Chondrocyte (in vitro differentiated cells): Measurements from ENCODE around the gene SNX24. TPM values are rescaled to one million over a fixed set of nuclear protein-coding genes. Genes with fewer than 3 reads are reported as not detected.

Experiments used
- DNase-seq: peaks from one replicate; pipeline ENCODE4 v3.0.0; 2021; ENCODE audit warnings: mixed read lengths, low spot score
- H3K27ac Mint-ChIP-seq: one replicate; pipeline ENCODE4 v1.8.0; 2021; ENCODE audit warnings: mild to moderate bottlenecking, moderate library complexity, mixed read lengths; ENCODE audit not compliant: unreplicated experiment
- H3K27me3 Mint-ChIP-seq: 2 replicates; pipeline ENCODE4 v1.8.0; 2021; ENCODE audit warnings: low read depth, mixed read lengths
- H3K36me3 Mint-ChIP-seq: 2 replicates; pipeline ENCODE4 v1.8.0; 2021; ENCODE audit warnings: low read depth, mixed read lengths
- H3K4me1 Mint-ChIP-seq: 2 replicates; pipeline ENCODE4 v1.8.0; 2021; ENCODE audit warnings: low read depth, mild to moderate bottlenecking, mixed read lengths
- H3K4me3 Mint-ChIP-seq: one replicate; pipeline ENCODE4 v1.8.0; 2021; ENCODE audit warnings: mild to moderate bottlenecking, moderate library complexity, mixed read lengths; ENCODE audit not compliant: unreplicated experiment
- H3K9me3 Mint-ChIP-seq: 2 replicates; pipeline ENCODE4 v1.8.0; 2021; ENCODE audit warnings: low read depth, mixed read lengths
- total RNA-seq: library from RNA; stranded (reverse); gene quantifications from 3 replicates; pipeline ENCODE4 v1.2.1, GENCODE V29; 2021
- TF ChIP-seq, protein P1 (sequence below): fragments of 200-600 bp; sonication (generic); IDR thresholded peaks from 2 replicates; pipeline ENCODE4 v1.5.0; 2021; ENCODE audit warnings: antibody characterized with exemption, mild to moderate bottlenecking, moderate library complexity

The SNX24 gene
- total RNA-seq, 1 donor from 2014 or later: 14.3 TPM

DNA sequence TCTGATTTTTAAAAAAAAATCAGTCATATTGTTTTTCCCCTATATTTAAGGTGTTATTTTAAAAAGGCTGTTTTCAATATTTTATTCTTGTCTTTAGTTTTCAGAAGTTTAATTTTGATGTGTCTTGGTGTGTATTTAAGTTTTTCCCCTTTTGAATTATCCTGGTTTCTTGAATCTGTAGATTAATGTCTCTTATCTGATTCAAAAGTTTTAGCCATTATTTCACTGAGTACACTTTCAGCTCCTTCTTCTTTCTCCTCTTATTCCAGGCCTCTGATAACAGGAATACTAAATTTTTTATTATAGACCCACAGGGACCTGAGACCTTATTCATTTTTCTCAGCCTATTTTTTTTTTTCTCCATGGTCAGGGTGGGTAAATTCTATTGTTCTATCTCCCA lies 109.3 kb downstream of the SNX24 start:
- peaks cover 9% of the 10 kb centered on the region for H3K36me3 Mint-ChIP-seq
- no peak for DNase-seq
- H3K27me3 Mint-ChIP-seq: no peaks in the 10 kb centered on the region
- no peak overlapping the region for H3K27ac Mint-ChIP-seq
- peaks cover 4% of the 10 kb centered on the region for H3K4me1 Mint-ChIP-seq
- TF ChIP-seq, protein P1, sequence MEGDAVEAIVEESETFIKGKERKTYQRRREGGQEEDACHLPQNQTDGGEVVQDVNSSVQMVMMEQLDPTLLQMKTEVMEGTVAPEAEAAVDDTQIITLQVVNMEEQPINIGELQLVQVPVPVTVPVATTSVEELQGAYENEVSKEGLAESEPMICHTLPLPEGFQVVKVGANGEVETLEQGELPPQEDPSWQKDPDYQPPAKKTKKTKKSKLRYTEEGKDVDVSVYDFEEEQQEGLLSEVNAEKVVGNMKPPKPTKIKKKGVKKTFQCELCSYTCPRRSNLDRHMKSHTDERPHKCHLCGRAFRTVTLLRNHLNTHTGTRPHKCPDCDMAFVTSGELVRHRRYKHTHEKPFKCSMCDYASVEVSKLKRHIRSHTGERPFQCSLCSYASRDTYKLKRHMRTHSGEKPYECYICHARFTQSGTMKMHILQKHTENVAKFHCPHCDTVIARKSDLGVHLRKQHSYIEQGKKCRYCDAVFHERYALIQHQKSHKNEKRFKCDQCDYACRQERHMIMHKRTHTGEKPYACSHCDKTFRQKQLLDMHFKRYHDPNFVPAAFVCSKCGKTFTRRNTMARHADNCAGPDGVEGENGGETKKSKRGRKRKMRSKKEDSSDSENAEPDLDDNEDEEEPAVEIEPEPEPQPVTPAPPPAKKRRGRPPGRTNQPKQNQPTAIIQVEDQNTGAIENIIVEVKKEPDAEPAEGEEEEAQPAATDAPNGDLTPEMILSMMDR: no peak
- H3K4me3 Mint-ChIP-seq: no peak overlapping the region
- H3K9me3 Mint-ChIP-seq: no peaks in the 10 kb centered on the region

DNA sequence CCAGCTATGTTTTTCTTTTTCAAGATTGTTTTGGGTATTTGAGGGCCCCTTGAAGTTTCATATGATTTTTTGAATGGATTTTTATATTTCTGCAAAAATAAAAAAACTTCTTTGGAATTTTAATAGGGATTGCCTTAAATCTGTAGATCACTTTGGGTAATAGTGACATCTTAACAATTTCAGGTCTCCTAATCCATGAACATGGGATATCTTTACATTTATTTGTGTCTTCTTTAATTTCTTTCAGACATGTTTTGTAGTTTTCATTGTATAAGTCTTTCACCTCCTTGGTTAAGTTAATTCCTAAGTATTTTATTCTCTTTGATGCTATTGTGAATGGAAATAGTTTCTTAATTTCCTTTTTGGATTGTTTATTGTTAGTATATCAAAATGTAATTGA lies 112.0 kb downstream of the SNX24 start:
- Mint-ChIP-seq H3K4me1 (no peaks in the 10 kb centered on the region), H3K27me3 (no peaks in the 10 kb centered on the region), H3K4me3 (no peak overlapping the region), H3K27ac (no peak overlapping the region), H3K36me3 (peaks cover 9% of the 10 kb centered on the region), H3K9me3 (no peaks in the 10 kb centered on the region)
- TF ChIP-seq, protein P1: no peak
- DNase-seq: no peak

DNA sequence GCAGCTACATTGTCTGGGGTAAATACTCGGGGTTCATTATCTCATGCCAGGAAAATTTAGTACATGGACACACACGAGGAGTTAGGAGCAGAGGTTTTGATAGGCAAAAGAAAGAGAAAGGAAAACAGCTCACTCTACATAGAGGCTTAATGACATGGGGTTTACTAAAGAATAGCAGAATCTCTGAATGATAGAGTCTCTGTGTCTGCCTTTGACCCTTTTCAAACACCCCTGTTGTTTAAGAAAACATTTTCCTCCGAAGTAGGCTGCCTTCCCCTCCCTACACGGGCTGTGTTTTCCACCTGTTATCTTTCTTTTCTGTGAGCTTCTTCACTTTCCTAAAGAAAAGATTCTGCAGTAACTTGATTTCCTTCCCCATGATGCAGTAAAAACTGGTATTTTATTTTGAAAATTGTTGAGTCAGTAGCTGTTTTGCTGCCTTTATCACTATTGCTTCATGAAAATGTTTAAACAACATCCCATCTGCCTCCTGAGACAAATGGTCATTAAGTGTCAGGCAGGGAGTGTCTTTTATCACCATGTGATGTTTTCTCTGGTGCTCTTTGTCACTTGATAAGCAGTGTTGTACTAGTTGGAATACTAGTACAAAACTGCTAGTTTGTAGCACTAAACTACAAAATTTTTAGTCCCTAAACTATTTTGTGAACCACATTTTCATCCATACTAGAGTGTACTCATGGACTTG lies 114.5 kb downstream of the SNX24 start:
- Mint-ChIP-seq H3K4me1 (no peaks in the 10 kb centered on the region), H3K36me3 (peaks cover 9% of the 10 kb centered on the region), H3K27ac (no peak overlapping the region), H3K9me3 (no peaks in the 10 kb centered on the region), H3K4me3 (no peak overlapping the region), H3K27me3 (no peaks in the 10 kb centered on the region)
- TF ChIP-seq, protein P1: no peak
- no peak for DNase-seq

DNA sequence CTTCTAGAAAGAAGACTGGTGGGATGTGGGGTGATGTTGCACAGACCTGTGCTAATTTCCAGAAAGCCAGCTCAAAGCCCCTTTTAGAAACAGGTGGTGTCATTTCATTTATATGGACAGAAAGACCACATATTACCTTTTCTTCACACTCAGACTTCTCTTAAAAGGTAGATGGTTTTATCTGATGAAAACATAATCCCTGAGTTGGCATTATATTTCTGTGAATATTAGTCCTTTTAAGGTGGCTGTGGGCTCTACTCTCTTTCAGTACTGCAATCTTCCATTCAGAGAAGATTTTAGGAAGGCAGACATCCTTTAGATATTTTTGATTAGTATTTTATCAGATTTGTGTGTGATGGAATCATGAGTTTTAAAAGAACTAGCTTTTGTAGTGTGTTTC lies 117.9 kb downstream of the SNX24 start:
- Mint-ChIP-seq H3K27me3 (no peaks in the 10 kb centered on the region), H3K36me3 (no peaks in the 10 kb centered on the region), H3K27ac (no peak overlapping the region), H3K4me1 (peaks cover 9% of the 10 kb centered on the region), H3K9me3 (no peaks in the 10 kb centered on the region), H3K4me3 (no peak overlapping the region)
- TF ChIP-seq, protein P1: no peak
- DNase-seq: no peak

DNA sequence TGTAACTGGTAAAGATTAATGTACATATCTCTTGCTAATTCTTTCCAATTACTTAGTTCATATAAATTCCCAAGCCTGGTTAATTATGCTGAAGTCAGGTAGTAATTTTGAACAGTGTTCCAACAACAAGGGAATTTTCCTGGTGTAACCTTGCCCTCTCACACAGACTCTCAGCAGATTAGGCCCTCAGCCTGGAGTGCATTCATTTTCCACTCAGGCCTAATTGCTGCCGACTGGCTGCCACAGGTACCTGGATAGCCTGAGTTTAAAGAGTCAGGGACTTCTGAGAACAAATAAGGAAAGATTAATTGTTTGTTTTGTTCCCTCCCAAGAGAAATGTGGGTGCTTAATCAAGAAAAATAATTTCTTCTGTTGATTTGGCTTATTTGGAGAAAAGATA lies 119.7 kb downstream of the SNX24 start:
- Mint-ChIP-seq H3K9me3 (no peaks in the 10 kb centered on the region), H3K4me1 (peaks cover 9% of the 10 kb centered on the region), H3K27ac (no peak overlapping the region), H3K36me3 (no peaks in the 10 kb centered on the region), H3K4me3 (no peak overlapping the region), H3K27me3 (no peaks in the 10 kb centered on the region)
- no peak for DNase-seq
- TF ChIP-seq, protein P1: no peak
